Stromal cell of bone marrow (primary cell): ENCODE measurements around the gene CEMIP.
"Not testable (repeated sequence)": the region's sequence is repeated elsewhere in the genome, so short reads cannot be mapped to it uniquely, and the experiment has no call there.

Experiments used
- DNase-seq: peaks from one replicate; pipeline ENCODE4 v3.0.0-alpha.2; 2012; ENCODE audit warnings: low read depth

Gene CEMIP

DNA sequence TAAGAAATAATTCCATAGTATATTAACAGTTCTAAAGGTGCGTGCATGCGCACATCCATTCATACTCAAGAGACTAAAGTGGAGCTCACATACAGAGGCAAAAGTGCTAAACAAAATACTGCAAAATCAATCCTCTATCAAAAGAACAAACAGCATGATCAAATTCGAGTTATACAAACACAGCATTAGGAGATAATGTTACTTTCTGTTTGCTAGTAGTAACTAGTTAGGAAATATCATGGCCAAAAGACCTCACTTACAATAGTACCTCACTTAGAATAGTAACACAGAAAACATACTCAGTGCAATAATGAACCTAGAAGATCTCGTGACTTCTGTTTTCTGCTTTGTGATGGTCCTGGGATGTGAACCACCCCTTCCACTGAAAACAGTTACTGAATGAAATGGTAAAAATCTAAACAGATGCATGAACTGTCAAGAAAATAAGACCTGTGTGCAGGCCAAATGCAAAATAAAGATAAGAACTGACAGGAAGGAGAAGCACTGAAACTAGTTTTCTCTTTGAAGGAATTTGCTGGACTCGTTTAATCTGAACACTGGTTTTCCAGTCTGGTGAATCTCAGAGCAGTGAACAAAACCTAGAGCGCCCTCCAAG lies 20.9 kb upstream of the CEMIP start:
- no peak for DNase-seq

DNA sequence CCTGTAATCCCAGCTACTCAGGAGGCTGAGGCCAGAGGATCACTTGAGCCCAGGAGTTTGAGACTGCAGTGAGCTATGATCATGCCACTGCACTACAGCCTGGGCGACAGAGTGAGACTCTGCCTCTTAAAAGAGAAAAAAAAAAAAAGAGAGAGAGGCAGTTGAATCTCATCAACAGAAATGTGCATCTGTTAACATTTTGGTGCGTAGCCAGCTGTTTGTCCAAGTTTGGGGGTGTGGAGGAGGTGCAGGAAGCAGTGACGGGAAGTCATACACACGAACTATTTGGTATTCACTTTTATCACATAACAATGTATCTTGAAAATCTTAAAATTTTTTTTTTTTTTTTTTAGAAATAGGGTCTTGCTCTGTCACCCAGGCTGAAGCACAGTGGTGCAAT lies 18.2 kb upstream of the CEMIP start:
- DNase-seq, result no peak

DNA sequence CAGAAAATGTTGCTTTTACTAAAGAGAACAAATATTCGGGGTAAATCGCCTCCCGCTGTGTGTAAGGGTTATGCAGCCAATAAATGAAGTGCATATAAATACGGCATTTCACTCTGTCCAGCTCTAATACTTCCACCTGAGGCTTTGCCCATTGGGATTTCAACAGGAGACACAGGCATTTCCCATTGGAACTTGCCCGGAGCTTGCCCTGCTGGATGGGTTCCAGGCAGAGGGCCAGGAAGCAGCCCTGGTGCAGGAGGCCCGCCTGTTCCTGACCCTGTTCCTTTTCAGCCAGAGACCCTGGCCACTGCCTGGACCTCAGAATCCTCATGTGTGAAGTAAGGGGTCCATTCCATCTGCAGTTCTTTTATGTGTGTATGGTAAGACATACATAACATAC lies 17.4 kb upstream of the CEMIP start:
- DNase-seq, result no peak

DNA sequence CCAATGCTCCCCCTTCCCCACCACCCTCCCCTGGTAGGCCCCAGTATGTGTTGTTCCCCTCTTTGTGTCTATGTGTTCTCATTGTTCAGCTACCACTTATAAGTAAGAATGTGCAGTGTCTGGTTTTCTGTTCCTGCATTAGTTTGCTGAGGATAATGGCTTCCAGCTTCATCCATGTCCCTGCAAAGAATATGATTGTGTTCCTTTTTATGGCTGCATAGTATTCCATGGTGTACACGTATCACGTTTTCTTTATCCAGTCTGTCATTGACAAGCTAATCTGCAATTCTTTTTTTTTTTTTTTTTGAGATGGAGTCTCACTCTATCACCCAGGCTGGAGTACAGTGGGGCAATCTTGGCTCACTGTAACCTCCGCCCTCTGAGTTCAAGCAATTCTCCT lies 15.9 kb upstream of the CEMIP start:
- not testable (repeated sequence) for DNase-seq

DNA sequence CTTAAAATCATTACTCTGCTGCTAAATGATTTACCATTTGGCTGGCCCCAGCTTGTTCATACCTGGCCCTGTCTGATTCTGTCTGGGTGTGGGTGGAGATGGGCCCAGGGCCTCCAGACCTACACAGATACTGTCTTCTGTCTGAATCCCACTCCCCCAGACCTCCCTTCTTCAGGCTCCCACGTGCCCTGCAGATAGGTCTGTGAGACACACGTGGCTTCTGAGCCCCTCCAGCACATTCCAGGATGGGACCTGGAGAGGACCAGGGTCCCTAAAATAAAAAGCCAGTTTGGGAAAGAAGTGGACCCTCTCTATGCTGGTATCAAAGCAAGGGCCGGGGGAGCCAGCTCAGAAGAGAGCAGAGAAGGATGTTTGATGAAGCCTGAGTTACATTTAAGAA lies 14.6 kb upstream of the CEMIP start:
- DNase-seq, result no peak

DNA sequence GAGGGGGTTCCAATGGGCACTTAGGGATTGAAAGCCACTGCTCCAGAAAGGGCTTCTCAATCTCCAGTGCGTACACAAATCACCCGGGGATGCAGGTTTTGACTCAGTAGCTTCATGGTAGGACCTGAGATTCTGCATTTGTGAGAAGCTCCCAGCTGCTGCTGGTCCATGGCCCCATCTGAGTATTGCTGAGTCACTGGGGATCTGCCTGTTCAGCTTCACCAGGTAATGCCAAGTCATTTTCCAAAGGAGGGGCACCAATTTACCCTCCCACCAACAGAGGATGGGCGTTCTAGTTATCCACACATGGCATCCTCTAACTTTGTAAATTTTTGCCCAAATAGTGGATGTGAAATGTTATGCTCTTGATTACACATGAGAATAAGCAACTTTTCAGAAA lies 12.9 kb upstream of the CEMIP start:
- DNase-seq, result no peak

DNA sequence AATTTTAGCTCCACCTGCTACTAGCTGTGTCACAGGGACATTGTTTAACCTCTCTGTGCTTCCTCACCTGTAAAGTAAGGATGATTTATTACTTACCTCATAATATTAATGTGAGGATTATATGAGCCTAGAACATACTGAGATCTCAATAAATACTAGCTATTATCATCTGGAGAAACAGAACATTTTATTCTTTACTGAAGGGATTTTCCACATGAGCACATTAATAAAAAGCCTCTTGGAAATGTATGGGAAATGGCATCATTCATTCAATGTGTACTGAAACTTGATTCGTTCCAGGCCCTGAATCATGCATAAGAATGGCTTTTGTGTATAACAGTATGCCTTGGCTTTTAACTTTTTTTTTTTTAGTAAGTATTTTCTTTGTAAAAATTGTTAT lies 11.0 kb upstream of the CEMIP start:
- DNase-seq, result no peak

DNA sequence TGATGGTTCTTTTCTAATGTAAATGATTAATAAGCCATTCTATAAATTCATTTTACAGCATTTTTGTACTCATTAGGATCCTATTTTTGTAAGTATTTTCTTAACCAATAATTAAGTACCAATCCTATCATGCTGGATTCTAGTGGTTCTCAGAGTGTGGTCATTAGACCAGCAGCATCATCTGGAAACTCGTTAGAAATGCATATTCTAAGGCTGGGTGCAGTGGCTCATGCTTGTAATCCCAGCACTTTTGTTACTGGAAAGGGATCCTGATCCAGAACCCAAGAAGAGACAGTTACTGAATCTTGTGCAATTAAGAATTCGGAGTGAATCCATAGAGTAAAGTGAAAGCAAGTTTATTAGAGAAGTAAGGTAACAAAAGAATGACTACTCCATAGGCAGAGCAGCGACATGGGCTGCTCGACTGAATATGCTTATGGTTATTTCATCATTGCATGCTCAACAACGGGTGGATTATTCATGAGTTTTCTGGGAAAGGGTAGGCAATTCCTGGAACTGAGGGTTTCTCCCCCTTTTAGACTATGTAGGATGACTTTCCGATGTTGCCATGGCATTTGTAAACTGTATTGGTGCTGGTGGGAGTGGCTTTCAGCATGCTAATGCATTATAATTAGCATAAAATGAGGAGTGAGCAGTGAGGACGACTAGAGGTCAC lies 9.9 kb upstream of the CEMIP start:
- DNase-seq, result no peak

DNA sequence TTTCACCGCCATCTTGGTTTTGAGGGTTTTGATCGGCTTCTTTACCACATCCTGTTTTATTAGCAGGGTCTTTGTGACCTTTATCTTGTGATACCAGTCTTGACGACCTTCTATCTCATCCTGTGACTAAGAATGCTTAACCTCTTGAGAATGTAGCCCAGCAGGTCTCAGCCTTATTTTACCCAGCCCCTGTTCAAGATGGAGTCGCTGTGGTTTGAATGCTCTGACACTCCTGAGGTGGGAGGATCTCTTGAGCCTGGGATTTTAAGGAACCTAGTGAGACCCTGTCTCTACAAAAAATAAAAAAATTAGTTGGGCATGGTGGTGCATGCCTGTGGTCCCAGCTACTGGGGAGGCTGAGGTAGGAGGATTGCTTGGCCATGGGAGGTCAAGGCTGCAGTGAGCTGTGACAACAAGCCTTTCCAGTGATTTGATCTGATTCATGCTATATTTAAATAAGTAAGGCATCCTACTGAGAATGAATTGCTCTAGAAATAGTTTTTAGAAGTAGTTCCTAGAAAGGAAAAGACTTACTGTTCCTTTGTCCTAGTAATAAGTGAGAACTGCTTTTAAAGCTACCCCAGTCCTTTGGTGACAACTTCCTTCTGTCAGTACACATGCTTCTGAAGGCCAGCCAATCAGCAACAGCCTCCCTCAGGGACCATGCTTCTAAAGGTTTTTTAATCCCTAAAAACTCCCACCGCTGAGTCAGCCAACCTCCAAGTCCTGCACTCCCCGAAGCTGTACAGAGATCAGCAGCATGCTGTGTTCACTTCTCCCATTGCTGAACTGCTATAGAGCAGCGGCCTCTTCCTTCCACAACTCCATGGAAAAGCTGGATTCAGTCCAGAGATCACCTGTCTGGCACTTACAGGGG lies 9.1 kb upstream of the CEMIP start:
- DNase-seq, result no peak

DNA sequence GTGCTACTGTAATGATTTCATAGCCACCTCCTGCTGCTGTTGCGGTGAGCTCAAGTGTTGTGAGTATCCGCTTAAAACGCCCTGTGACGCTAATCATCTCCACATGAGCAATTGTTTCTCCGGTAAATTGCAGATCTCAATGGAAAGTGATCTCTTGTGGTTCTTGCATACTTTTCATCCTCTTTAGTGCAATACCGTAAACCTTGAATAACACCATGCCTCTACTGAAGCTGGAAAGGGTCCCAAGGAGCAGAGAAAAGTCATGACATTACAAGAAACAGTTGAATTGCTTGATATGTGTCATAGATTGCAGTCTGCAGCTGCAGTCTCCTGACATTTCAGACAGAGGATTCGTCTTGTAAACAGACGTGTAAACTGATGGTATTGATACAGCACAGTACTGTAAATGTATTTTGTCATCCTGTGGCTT lies 6.0 kb upstream of the CEMIP start:
- peak; percentile 45 for DNase-seq

DNA sequence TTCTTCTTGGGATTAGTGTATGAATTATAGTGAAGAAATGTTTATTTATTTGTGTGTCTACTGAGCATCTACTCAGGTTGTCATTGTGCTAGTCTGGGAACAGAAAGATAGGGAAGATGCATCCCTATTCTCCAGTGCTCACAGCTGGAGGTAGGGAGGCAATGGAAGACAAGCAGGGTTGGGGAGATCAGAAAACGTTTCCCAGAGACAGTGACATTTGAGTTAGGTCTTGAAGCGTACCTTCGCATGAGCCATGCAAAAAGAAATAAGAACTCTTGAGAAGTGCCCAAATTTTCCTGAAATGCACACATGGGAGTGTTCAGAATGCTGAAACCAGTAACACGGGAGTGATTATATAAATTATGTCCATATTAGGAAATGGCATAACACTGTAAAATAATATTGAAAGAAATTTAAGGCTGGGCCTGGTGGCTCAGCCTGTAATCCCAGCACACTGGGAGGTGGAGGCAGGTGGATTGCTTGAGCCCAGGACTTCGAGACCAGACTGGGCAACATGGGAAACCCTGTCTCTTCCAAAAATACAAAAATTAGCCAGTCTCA lies 5.3 kb upstream of the CEMIP start:
- DNase-seq, result no peak

DNA sequence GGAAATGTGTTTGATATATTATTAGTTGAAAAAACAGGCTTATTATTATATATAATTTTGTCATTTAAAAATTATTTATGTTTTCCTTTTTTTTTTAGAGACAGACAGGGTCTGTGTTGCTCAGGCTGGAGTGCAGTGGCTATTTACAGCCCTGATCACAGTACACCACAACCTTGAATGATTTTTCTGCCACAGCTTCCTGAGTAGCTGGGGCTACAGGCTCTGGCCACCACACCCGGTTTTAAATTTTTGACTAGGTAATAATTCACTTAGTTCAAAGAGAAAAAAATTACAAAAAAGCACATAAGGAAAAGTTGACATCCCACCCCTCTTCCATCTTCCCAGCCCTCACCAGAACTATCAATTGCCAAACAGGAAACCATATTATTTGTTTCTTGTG lies 4.7 kb upstream of the CEMIP start:
- DNase-seq, result no peak

DNA sequence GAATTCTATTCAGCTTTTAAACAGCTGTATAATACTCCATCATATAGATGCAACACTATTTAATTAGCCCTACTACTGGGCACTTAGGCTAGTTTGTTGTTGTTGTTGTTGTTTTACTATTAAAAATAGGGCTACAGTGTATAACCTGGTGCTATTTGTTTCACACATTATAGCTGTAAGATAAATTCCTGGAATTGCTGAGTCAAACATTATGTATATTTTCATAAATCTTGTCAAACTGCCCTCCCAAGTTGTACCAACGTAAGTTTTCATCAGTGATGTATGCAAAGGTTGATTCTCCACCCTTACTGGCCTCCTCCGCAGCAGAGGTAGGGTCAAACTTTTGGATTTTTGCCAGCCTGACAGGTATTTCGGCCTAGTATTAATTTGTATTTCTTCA lies 3.8 kb upstream of the CEMIP start:
- no peak for DNase-seq

DNA sequence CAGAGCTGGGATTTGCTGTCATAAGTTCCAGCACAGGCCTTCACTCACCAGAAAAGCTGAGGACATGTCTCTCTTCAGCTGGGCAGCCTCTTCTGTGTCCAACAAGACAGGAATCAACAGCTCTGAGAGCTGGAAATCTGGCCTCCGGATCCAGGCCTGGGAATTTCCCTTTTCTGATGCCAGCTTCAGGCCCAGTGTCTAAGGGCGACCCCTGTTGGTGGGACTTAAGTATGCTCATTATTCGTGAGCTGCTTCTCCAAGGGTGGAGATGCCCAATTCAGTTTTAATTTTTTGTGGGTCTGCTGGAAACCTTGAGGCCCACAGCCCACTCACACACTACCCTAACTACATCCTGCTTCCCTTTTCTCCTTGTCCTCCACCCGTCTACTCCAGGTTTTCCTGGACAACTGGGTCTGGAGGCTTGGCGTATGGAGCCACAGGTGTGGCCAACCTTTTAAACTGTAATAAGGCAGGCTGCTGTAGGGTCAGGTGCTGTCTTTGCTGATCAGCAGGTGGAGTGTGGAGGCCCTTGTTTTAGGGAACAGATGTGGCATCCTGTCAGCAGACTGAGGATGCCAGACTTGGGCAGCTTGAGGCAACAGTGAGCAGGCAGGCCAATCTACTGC lies 2.6 kb upstream of the CEMIP start:
- DNase-seq, result peak; percentile 54

DNA sequence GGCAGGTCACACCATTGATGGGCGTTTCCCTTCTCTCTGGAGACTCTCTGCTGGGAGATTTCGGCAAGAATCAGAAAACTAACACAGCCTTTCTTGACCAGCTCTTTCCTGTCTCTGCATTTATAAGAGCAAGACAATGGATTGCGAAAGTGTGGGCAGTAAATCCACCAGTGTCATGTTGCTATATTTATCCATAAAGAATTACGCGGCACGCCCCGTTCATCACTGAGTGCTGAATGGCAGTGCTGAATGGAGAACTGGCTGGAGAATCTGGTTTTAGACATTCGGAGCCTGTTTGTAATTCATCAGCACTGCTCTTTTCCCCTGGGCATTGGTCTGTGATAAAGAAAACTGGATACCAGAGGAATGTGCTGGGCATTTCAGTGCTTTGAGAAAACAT lies 2.0 kb upstream of the CEMIP start:
- DNase-seq, result peak; percentile 94

DNA sequence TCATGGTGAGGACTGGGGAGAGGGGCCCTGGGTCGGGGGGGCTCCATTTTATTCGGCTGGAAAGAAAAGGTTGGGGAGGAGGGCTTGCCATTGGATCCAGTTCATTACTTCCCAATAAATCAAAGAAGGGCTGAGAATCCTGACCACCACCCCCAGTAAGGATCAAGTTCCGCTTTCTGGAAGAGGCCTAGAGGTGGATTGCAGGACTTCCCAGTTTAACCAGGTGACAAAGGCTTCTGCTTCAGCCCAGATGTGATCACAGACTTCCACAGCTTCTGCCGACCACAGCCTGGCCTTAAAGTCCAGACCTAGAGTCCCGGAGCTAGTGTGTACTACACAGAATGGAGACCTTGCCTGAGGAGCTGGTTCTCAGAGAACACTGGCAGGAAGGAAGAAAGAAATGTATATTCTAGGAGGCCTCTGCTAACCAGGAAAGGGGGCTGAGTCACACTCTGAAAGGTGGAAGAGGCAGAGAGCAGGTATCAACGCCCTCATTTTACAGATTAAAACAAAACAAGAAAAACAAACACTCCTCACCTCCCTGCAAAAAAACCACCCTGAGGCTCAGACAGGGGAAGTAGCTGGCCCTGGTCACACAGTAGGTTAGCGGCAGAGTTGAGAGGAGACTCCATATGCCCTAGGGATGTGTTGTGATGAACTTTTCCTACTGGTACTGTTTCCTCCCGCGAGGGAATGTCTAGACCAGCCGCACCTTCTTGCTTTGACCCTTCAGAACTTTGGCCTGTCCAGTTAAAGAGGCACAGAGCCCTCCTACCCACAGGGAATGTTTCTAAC lies 1.1 kb upstream of the CEMIP start:
- no peak for DNase-seq

DNA sequence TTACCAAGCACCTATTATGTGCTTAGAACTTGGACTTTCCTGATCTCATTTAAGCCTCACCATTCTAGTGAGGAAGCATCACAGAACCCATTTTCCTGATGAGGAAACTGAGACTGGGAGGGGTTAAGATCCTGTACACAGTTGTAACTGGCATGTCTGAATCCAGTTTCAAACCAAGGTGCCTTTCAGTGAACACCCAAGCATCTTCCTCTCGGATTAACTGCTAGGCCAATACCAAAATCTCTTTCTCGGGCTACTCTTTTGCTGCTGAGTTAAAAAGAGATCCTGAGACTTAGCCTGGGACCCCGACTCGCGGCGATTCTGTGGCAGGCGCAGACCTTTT lies 578 bp upstream of the CEMIP start:
- no peak for DNase-seq

DNA sequence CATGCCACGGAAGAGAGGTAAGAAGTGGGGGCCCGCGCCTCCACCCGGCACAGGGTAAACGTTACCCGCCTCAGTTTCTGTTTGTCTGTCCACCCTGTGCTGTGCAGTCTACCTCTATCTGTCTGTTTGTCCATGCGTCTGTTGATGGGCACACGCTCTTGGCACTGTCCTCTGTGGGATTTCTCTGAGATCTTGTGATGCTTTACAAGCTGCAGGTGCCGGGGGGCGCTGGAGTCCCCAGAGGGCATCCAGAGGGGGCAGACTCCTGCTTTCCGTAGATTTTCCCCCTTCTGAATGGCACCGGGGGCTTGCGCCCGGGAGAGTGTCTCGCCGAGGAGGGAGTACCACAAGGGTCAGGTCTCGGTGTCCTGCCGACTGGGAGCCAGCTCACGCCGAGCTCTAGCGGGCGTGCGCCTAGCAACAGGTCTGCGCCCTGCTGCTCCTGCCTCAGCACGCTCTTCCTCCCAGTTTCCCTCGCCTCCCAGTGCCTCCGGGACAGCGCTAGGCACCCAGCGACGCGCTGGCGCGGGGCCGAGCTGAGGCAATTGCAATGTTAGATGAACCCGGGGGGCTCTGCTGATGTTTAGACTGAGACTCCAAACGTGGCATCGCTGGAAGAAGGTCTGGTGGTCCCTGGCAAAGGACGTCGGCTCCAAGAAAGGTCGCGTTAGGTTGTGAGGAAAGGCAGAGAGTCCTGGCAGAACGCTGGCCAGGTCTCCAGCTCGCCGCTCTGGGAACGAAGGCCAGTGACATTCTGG lies 667 bp downstream of the CEMIP start:
- no peak for DNase-seq

DNA sequence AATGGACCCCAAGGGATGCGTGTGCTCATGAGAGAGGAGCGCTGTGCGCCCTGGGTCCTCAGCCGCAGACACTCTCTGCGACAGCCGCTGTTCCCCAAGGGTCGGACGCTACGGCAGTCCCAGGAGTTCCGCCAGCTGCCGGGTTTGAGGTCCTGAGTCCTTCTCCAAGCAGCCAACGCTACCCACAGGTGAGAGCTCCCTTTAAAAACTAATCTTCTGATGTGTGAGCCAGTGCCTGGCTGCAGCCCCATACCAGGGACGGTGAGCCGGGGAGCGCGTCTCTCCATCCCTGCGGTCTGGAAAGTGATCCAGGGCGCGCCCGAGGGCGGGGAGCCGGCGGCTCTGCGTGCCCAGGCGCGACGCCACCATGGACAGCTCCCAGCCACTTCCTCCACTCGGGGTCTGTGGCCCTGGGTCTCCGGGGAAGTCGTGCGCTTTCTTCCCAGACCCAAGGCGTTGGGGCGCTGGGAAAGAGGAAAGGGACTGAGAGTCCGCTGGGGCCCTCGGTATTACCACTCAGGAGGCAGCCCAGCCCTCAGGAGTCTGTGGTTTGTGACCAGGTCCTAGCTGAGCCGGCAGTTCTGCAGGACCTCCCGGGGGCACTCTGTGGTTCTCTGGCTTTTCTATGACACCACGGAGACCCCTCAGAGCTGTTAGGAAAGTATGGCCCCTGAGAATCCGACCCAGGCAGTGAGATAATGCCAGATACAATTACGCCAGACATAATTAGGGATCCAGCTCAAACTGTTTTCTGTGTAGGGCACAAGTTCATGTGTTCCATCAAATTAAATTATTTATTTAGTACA lies 1.4 kb downstream of the CEMIP start:
- DNase-seq, result no peak

DNA sequence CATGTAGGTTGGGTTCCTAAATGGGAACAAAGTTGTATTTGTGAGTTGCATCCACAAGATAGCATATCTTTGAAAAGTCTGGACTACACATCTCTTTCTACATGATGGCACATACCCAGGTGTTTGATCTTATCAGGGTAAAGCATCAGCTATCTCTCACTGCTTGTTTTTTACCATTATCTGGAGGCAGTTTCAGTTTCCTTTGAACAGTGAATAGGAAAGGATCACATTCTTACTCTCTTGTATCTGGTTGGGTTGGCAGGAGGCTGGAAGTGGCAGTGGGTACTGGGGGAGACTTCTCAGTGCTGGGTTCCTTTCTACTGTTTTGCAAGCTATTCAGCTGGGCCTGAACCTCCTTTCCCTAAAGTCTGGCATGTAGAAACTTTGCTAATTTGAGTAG lies 4.1 kb downstream of the CEMIP start:
- no peak for DNase-seq
